ENCODE measurements around the gene DDX41. TPM values are rescaled to one million over a fixed set of nuclear protein-coding genes. Genes with fewer than 3 reads are reported as not detected.
A peak's percentile ranks its signal among the peaks of the same experiment; 100 is the strongest.

DDX41 gene
- total RNA-seq, 4 donors from 2014 or later = 96.5 to 170 (median 130) TPM

DNA sequence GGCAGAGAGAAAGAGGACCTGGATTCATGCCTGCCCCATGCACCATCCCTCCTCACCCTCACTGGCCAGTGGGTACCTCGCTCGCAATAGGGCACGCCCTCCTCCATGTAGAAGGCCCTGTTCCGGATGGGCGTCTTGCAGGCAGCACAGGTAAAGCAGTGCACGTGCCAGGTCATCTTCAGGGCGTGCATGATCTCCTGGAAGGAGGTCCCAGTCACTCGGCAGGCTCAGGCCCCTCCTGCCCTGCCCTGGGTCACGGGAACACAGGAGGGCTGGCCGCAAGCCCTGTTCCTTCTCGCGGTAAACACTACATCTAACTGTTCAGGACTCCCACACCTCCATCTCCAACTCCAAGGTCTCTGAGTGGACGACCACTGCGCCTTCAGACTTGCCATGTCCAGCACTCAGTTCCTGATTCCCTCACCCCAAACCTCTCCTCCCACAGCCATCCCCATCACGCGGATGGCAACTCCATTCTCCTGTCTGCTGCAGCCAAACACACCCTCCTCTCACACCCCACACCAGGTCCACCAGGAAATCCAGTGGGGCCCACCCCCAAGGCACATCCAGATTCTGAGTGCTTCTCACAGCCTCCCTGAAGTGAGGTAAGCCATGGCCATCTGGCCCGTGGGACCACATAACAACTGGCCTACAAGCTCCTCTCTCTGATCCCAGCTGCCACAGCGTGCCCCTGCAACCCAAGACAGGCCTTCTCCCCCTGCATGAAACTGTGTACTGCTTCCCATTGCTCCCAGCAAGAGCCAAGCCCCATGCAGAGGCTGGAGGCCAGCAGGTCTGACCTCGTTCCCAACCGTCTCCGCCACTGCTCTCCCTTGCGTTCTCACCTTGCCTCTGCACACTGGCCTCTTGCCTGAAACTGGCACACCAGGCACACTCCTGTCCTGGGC is 32.5 kb downstream of the DDX41 start:
- H3K4me3 ChIP-seq = no peak overlapping the region
- DNase-seq = no peak
- intact Hi-C loops (cut with DNase I; ENCODE audit: low total_unique reads) = no loop called here
- H3K9me3 ChIP-seq = no peaks in the 10 kb centered on the region
- H3K4me1 ChIP-seq = peaks cover 10 to 30% (median 16%) of the 10 kb centered on the region in 4 donors
- no peaks in the 10 kb centered on the region for H3K36me3 ChIP-seq
- H3K27me3 ChIP-seq = no peaks in the 10 kb centered on the region
- no peak for TF ChIP-seq EP300 (IDR thresholded peaks at IDR 0.05; ENCODE audit: low read depth)
- no peak for TF ChIP-seq POLR2AphosphoS5 (IDR thresholded peaks at IDR 0.05)
- no peak for TF ChIP-seq POLR2A (IDR thresholded peaks at IDR 0.05)
- TF ChIP-seq, protein P1, sequence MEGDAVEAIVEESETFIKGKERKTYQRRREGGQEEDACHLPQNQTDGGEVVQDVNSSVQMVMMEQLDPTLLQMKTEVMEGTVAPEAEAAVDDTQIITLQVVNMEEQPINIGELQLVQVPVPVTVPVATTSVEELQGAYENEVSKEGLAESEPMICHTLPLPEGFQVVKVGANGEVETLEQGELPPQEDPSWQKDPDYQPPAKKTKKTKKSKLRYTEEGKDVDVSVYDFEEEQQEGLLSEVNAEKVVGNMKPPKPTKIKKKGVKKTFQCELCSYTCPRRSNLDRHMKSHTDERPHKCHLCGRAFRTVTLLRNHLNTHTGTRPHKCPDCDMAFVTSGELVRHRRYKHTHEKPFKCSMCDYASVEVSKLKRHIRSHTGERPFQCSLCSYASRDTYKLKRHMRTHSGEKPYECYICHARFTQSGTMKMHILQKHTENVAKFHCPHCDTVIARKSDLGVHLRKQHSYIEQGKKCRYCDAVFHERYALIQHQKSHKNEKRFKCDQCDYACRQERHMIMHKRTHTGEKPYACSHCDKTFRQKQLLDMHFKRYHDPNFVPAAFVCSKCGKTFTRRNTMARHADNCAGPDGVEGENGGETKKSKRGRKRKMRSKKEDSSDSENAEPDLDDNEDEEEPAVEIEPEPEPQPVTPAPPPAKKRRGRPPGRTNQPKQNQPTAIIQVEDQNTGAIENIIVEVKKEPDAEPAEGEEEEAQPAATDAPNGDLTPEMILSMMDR (IDR thresholded peaks at IDR 0.05) = no peak
- in situ Hi-C loops (cut with MboI; ENCODE audit: low pct_ligation_motif_present in 1 of 4, low pct_unique_long_range_greater_than_20kb in 1 of 4, low sequenced_read_pairs in 3 of 4) = no loop called here
- WGBS, 2 donors (ENCODE audit: low coverage in 1 of 2) = 75% methylated on average over 22 of the region's 22 CpGs; no CpG with 5 or more reads in 1 of the 2 donors
- H3K27ac ChIP-seq = peak overlapping the region in 3 of 4 donors; percentile 41 to 91 (median 72)

DNA sequence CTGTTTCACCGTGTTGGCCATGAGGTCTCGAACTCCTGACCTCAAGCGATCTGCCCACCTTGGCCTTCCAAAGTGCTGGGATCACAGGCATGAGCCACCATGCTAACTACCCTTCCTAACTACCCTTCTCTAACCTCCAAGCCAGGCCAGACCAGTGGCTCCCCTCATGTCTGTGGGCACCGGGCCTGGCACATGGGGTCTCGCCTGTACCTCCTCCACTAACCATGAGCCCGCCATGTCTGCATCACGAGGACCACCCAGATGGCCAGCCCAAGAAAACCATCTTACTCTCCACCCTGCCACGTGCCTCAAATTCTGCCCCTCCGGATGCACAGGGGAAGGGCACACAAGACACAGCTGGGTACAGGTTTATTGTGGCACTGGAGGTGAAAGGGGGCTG is 33.7 kb downstream of the DDX41 start:
- peak overlapping the region in 3 of 4 donors; percentile 72 to 91 (median 82) for H3K27ac ChIP-seq
- intact Hi-C loops (cut with DNase I; ENCODE audit: low total_unique reads) = no loop called here
- H3K9me3 ChIP-seq = no peaks in the 10 kb centered on the region
- H3K4me1 ChIP-seq = peaks cover 16 to 42% (median 24%) of the 10 kb centered on the region in 4 donors
- 97 to 100% methylated on average over 2 to 9 of the region's 9 CpGs for WGBS, 2 donors (ENCODE audit: low coverage in 1 of 2)
- TF ChIP-seq POLR2A (IDR thresholded peaks at IDR 0.05) (no peak), EP300 (IDR thresholded peaks at IDR 0.05; ENCODE audit: low read depth) (no peak), POLR2AphosphoS5 (IDR thresholded peaks at IDR 0.05) (no peak)
- TF ChIP-seq, protein P1 (IDR thresholded peaks at IDR 0.05) = no peak
- no peaks in the 10 kb centered on the region for H3K27me3 ChIP-seq
- in situ Hi-C loops (cut with MboI; ENCODE audit: low pct_ligation_motif_present in 1 of 4, low pct_unique_long_range_greater_than_20kb in 1 of 4, low sequenced_read_pairs in 3 of 4) = no loop called here
- H3K4me3 ChIP-seq = no peak overlapping the region
- DNase-seq = no peak
- H3K36me3 ChIP-seq = no peaks in the 10 kb centered on the region

DNA sequence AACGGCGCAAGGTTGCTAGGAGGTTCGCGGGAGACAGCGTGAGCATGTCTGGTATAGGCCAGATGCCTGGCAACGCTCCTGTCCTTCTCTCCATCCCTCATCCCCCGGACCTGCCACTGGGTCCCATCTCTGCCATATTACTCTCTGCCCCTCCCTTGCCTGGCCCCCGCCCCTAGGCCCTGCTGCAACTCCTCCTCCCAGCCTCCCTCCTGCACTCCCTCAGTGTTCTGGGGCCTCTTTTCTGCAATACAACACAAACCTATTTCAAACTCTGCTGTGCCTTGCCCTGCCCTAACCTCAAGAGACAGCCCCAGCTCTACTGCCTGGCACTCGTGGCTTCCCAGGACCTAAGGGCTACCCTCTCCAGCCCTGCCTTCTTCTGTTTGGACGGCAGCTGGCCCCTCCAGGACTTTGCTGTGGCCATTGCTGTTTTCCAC is 34.4 kb downstream of the DDX41 start:
- in situ Hi-C loops (cut with MboI; ENCODE audit: low pct_ligation_motif_present in 1 of 4, low pct_unique_long_range_greater_than_20kb in 1 of 4, low sequenced_read_pairs in 3 of 4) = no loop called here
- Histone ChIP-seq H3K9me3 (no peaks in the 10 kb centered on the region), H3K27me3 (no peaks in the 10 kb centered on the region), H3K36me3 (no peaks in the 10 kb centered on the region), H3K4me3 (no peak overlapping the region), H3K4me1 (peaks cover 17 to 45% (median 24%) of the 10 kb centered on the region in 4 donors), H3K27ac (peak overlapping the region; percentile 72 to 91 (median 78))
- TF ChIP-seq POLR2A (IDR thresholded peaks at IDR 0.05) (no peak), POLR2AphosphoS5 (IDR thresholded peaks at IDR 0.05) (no peak), EP300 (IDR thresholded peaks at IDR 0.05; ENCODE audit: low read depth) (no peak)
- TF ChIP-seq, protein P1 (IDR thresholded peaks at IDR 0.05) = no peak
- no peak for DNase-seq
- WGBS, 2 donors (ENCODE audit: low coverage in 1 of 2) = 82 to 91% methylated on average over 7 to 10 of the region's 10 CpGs
- intact Hi-C loops (cut with DNase I; ENCODE audit: low total_unique reads) = no loop called here

DNA sequence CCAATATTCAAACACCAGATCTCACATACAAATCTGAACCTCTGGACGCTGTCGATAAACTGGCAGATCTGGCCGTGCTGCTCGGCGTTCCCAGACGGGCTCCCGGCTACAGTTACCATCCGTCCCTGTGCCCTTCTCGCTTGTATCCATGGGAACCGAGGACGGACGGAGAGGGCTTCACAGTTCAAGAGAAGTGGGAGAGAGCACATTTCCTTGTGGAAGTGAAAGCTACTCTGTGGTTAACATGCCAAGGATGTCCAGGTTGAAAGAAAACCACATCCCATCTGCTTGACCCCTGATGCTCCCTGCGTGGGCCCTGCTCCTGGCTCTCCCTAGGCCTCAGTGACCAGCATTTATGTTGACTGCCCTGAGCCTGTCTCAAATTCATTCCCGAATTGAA is 37.0 kb downstream of the DDX41 start:
- Histone ChIP-seq H3K27ac (peak overlapping the region; percentile 72 to 91 (median 78)), H3K36me3 (no peaks in the 10 kb centered on the region), H3K4me3 (no peak overlapping the region), H3K27me3 (no peaks in the 10 kb centered on the region), H3K4me1 (peaks cover 17 to 46% (median 24%) of the 10 kb centered on the region in 4 donors), H3K9me3 (no peaks in the 10 kb centered on the region)
- TF ChIP-seq, protein P1 (IDR thresholded peaks at IDR 0.05) = no peak
- TF ChIP-seq EP300 (IDR thresholded peaks at IDR 0.05; ENCODE audit: low read depth) (no peak), POLR2A (IDR thresholded peaks at IDR 0.05) (no peak), POLR2AphosphoS5 (IDR thresholded peaks at IDR 0.05) (peak in 1 of 3 donors; percentile 22)
- in situ Hi-C loops (cut with MboI; ENCODE audit: low pct_ligation_motif_present in 1 of 4, low pct_unique_long_range_greater_than_20kb in 1 of 4, low sequenced_read_pairs in 3 of 4) (no loop called here), intact Hi-C loops (cut with DNase I; ENCODE audit: low total_unique reads) (no loop called here)
- 54 to 80% methylated on average over 2 to 14 of the region's 14 CpGs for WGBS, 2 donors (ENCODE audit: low coverage in 1 of 2)
- DNase-seq = no peak
